NOMO-1 treated with DMSO at 0.1 percent for 48 hours (cell line): ENCODE measurements around the gene DAPK2.
"Not testable (repeated sequence)": the region's sequence is repeated elsewhere in the genome, so short reads cannot be mapped to it uniquely, and the experiment has no call there.

Experiments used
- DNase-seq: peaks from one replicate; lab custom pipeline; 2025; ENCODE audit not compliant: unreplicated experiment; lab: John Stamatoyannopoulos, UW

Gene DAPK2

GRCh38 chr15:63978511-63979261 is 67.6 kb downstream of the DAPK2 start:
- DNase-seq, result no peak

GRCh38 chr15:63977119-63977518 is 69.2 kb downstream of the DAPK2 start:
- no peak for DNase-seq

- DNase-seq, result no peak
These were observed 72.3 kb downstream of the DAPK2 start for GRCh38 chr15:63974021-63974420.

- DNase-seq, result no peak
These were observed 72.9 kb downstream of the DAPK2 start for GRCh38 chr15:63973212-63974009.

- no peak for DNase-seq
These were observed 73.5 kb downstream of the DAPK2 start for GRCh38 chr15:63972801-63973200.

- no peak for DNase-seq
These were observed 74.4 kb downstream of the DAPK2 start for GRCh38 chr15:63971904-63972303.

GRCh38 chr15:63971427-63971805 is 74.9 kb downstream of the DAPK2 start:
- DNase-seq, result no peak

GRCh38 chr15:63970621-63971426 is 75.5 kb downstream of the DAPK2 start:
- DNase-seq, result peak; percentile 15

- DNase-seq, result no peak
These were observed 76.4 kb downstream of the DAPK2 start for GRCh38 chr15:63969652-63970421.

GRCh38 chr15:63968700-63969099 is 77.6 kb downstream of the DAPK2 start:
- DNase-seq, result no peak

GRCh38 chr15:63968122-63968524 is 78.2 kb downstream of the DAPK2 start:
- DNase-seq, result no peak

GRCh38 chr15:63967616-63968015 is 78.7 kb downstream of the DAPK2 start:
- DNase-seq, result no peak

- not testable (repeated sequence) for DNase-seq
These were observed 83.2 kb downstream of the DAPK2 start for GRCh38 chr15:63962947-63963721.

- no peak for DNase-seq
These were observed 92.8 kb downstream of the DAPK2 start for GRCh38 chr15:63953524-63953923.

GRCh38 chr15:63950911-63951481 is 95.3 kb downstream of the DAPK2 start:
- DNase-seq, result no peak

- DNase-seq, result no peak
These were observed 97.3 kb downstream of the DAPK2 start for GRCh38 chr15:63948971-63949370.

GRCh38 chr15:63948436-63948835 is 97.8 kb downstream of the DAPK2 start:
- no peak for DNase-seq

- DNase-seq, result no peak
These were observed 99.1 kb downstream of the DAPK2 start for GRCh38 chr15:63947228-63947627.

GRCh38 chr15:63946524-63947065 is 99.7 kb downstream of the DAPK2 start:
- no peak for DNase-seq
